Measurements from ENCODE around the gene GALNT7. TPM values are rescaled to one million over a fixed set of nuclear protein-coding genes. Genes with fewer than 3 reads are reported as not detected.

GALNT7 gene
- polyA plus RNA-seq, 1 donor from 2014 or later: 15.0 TPM

GRCh38 chr4:173171987-173172386 lies 3.4 kb downstream of the GALNT7 start:
- peaks cover 59% of the 10 kb centered on the region for H3K79me2 ChIP-seq (replicated peaks; ENCODE audit: insufficient read depth, low read length)
- no peak overlapping the region for H3K4me2 ChIP-seq (ENCODE audit: low read length)
- no peak for TF ChIP-seq EP300 (conservative IDR thresholded peaks at IDR 0.05; ENCODE audit: poor library complexity, severe bottlenecking)
- TF ChIP-seq EZH2 (IDR thresholded peaks at IDR 0.05; ENCODE audit: borderline replicate concordance, insufficient read depth, low read length, poor library complexity, severe bottlenecking): no peak
- no peak for TF ChIP-seq MXI1 (conservative IDR thresholded peaks at IDR 0.05; ENCODE audit: poor library complexity, severe bottlenecking)
- no peak for TF ChIP-seq CTCF (IDR thresholded peaks at IDR 0.05; ENCODE audit: poor library complexity, severe bottlenecking)
- no peak for TF ChIP-seq TAF1 (IDR thresholded peaks at IDR 0.05; ENCODE audit: low read depth)
- TF ChIP-seq, protein P1, sequence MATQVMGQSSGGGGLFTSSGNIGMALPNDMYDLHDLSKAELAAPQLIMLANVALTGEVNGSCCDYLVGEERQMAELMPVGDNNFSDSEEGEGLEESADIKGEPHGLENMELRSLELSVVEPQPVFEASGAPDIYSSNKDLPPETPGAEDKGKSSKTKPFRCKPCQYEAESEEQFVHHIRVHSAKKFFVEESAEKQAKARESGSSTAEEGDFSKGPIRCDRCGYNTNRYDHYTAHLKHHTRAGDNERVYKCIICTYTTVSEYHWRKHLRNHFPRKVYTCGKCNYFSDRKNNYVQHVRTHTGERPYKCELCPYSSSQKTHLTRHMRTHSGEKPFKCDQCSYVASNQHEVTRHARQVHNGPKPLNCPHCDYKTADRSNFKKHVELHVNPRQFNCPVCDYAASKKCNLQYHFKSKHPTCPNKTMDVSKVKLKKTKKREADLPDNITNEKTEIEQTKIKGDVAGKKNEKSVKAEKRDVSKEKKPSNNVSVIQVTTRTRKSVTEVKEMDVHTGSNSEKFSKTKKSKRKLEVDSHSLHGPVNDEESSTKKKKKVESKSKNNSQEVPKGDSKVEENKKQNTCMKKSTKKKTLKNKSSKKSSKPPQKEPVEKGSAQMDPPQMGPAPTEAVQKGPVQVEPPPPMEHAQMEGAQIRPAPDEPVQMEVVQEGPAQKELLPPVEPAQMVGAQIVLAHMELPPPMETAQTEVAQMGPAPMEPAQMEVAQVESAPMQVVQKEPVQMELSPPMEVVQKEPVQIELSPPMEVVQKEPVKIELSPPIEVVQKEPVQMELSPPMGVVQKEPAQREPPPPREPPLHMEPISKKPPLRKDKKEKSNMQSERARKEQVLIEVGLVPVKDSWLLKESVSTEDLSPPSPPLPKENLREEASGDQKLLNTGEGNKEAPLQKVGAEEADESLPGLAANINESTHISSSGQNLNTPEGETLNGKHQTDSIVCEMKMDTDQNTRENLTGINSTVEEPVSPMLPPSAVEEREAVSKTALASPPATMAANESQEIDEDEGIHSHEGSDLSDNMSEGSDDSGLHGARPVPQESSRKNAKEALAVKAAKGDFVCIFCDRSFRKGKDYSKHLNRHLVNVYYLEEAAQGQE (IDR thresholded peaks at IDR 0.05; ENCODE audit: borderline replicate concordance): no peak
- no peak for TF ChIP-seq RAD21 (conservative IDR thresholded peaks at IDR 0.05)
- TF ChIP-seq POLR2AphosphoS5 (IDR thresholded peaks at IDR 0.05): no peak
- no peak for TF ChIP-seq SMC3 (conservative IDR thresholded peaks at IDR 0.05; ENCODE audit: poor library complexity)
- no peak overlapping the region for H2AFZ ChIP-seq (ENCODE audit: low read depth, low read length)
- no peaks in the 10 kb centered on the region for H3K9me2 ChIP-seq (ENCODE audit: insufficient read depth, low read length)
- H3K9ac ChIP-seq (ENCODE audit: low read length): no peak overlapping the region
- no peaks in the 10 kb centered on the region for H3K27me3 ChIP-seq (ENCODE audit: insufficient read depth, low read depth, low read length)
- H3K27ac ChIP-seq (ENCODE audit: low read length): no peak overlapping the region
- no peak overlapping the region for H3K4me3 ChIP-seq (ENCODE audit: low read length)
- H3K9me3 ChIP-seq (ENCODE audit: low read length): no peaks in the 10 kb centered on the region
- no peaks in the 10 kb centered on the region for H3K36me3 ChIP-seq (ENCODE audit: insufficient read depth, low read length)
- H3F3A ChIP-seq (ENCODE audit: insufficient read depth, low read length, poor library complexity, severe bottlenecking): no peaks in the 10 kb centered on the region
- H4K20me1 ChIP-seq (ENCODE audit: insufficient read depth): no peaks in the 10 kb centered on the region

DNA sequence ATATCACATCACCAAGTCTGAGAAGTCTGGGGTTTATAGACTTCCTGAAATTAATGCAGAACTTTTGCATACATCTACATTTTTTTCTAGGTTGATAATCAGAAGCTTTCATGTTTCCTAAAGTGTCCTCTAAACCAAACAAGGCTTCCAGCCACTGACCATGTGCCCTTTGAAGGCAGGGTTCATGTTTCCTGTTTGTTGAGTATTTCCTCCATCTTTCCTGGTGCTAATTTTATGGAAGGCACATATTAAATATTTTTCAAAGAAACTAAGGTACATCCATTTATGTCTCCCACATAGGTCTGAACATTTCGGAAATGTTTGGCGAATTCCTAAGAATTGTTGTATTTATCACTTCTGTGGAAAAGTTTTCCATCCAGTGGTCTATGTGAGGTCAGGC lies 5.6 kb downstream of the GALNT7 start:
- Histone ChIP-seq H3K4me3 (ENCODE audit: low read length) (no peak overlapping the region), H3K9me3 (ENCODE audit: low read length) (no peaks in the 10 kb centered on the region), H3K4me2 (ENCODE audit: low read length) (no peak overlapping the region), H3F3A (ENCODE audit: insufficient read depth, low read length, poor library complexity, severe bottlenecking) (no peaks in the 10 kb centered on the region), H3K36me3 (ENCODE audit: insufficient read depth, low read length) (no peaks in the 10 kb centered on the region), H4K20me1 (ENCODE audit: insufficient read depth) (no peaks in the 10 kb centered on the region), H3K9ac (ENCODE audit: low read length) (no peak overlapping the region), H2AFZ (ENCODE audit: low read depth, low read length) (no peak overlapping the region), H3K27ac (ENCODE audit: low read length) (no peak overlapping the region), H3K79me2 (replicated peaks; ENCODE audit: insufficient read depth, low read length) (peaks cover 79% of the 10 kb centered on the region), H3K27me3 (ENCODE audit: insufficient read depth, low read depth, low read length) (no peaks in the 10 kb centered on the region), H3K9me2 (ENCODE audit: insufficient read depth, low read length) (no peaks in the 10 kb centered on the region)
- TF ChIP-seq, protein P1 (IDR thresholded peaks at IDR 0.05; ENCODE audit: borderline replicate concordance): no peak

Data from neural cell (in vitro differentiated cells).